Measurements from ENCODE around the gene SLC7A1. TPM values are rescaled to one million over a fixed set of nuclear protein-coding genes. Genes with fewer than 3 reads are reported as not detected.

Gene SLC7A1
- total RNA-seq, 1 donor from 2014 or later = 91.5 TPM

DNA sequence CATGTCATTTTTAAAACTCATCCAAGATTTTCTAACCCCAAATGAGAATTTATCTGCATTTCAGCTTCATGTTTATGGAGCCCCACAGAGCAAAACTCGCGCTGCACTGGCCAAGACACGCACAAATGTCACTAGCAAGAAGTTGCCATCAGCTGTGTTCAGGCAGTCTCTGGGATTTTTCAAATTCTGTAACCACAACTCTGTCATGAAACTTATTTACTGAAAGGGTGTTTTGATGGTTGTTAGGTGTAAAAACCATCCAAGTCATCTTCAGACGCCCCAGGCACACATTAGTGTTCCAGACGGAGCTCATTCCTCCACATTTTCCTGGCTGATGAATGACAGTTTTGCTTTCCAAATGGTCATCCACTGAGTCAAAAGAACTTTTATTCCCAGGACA, 63.4 kb downstream of the SLC7A1 start:
- no peak for DNase-seq (ENCODE audit: low read depth)
- Histone ChIP-seq H3K27me3 (ENCODE audit: control insufficient read depth, insufficient read depth, low read length) (no peaks in the 10 kb centered on the region), H3K4me3 (ENCODE audit: low read depth, low read length) (no peak overlapping the region), H3K36me3 (ENCODE audit: control insufficient read depth, insufficient read depth, low read length) (peaks cover 7% of the 10 kb centered on the region)
- TF ChIP-seq, protein P1, sequence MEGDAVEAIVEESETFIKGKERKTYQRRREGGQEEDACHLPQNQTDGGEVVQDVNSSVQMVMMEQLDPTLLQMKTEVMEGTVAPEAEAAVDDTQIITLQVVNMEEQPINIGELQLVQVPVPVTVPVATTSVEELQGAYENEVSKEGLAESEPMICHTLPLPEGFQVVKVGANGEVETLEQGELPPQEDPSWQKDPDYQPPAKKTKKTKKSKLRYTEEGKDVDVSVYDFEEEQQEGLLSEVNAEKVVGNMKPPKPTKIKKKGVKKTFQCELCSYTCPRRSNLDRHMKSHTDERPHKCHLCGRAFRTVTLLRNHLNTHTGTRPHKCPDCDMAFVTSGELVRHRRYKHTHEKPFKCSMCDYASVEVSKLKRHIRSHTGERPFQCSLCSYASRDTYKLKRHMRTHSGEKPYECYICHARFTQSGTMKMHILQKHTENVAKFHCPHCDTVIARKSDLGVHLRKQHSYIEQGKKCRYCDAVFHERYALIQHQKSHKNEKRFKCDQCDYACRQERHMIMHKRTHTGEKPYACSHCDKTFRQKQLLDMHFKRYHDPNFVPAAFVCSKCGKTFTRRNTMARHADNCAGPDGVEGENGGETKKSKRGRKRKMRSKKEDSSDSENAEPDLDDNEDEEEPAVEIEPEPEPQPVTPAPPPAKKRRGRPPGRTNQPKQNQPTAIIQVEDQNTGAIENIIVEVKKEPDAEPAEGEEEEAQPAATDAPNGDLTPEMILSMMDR (IDR thresholded peaks at IDR 0.05; ENCODE audit: insufficient read depth, low read length, poor library complexity, severe bottlenecking) = no peak

DNA sequence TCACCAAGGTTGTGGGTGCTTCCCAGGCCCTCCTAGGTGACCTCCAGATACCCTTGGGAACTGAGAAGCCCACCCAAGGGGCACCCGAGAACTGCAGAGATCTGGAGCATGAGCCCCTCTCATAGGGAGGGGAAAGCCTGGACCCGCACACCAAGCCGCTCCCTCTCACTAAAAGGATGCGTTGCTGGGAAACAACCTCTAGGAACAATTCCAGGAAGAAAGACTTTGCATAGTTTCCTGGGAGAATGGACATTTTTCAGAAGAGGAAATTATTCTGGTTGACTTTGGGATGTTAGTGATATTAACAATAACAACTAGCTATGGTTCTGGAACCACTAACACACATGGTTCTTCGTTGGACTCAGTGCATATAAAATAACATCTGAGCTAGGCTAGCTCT, 64.6 kb downstream of the SLC7A1 start:
- DNase-seq (ENCODE audit: low read depth) = no peak
- Histone ChIP-seq H3K36me3 (ENCODE audit: control insufficient read depth, insufficient read depth, low read length) (peaks cover 8% of the 10 kb centered on the region), H3K27me3 (ENCODE audit: control insufficient read depth, insufficient read depth, low read length) (no peaks in the 10 kb centered on the region), H3K4me3 (ENCODE audit: low read depth, low read length) (no peak overlapping the region)
- TF ChIP-seq, protein P1 (IDR thresholded peaks at IDR 0.05; ENCODE audit: insufficient read depth, low read length, poor library complexity, severe bottlenecking) = no peak

DNA sequence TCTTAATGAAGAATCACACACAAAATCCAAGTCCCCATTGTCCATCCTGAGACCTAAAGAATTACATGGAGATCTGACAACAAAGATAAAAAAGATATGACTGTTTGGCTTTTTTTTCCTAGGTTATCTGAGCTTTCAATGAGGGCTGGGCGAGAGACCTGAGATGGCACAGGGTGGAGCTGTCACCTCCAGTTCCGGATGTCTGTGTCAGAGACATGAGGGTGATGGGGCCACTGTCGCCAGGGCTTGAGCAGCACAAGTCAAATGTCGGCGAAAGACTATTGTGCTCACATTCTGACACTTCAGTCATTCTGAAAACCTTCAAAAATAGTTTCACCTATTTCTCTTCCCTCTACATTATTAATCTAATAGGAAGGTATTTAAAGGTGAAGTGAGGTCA, 65.7 kb downstream of the SLC7A1 start:
- TF ChIP-seq, protein P1 (IDR thresholded peaks at IDR 0.05; ENCODE audit: insufficient read depth, low read length, poor library complexity, severe bottlenecking) = no peak
- Histone ChIP-seq H3K27me3 (ENCODE audit: control insufficient read depth, insufficient read depth, low read length) (no peaks in the 10 kb centered on the region), H3K36me3 (ENCODE audit: control insufficient read depth, insufficient read depth, low read length) (peaks cover 8% of the 10 kb centered on the region), H3K4me3 (ENCODE audit: low read depth, low read length) (no peak overlapping the region)
- DNase-seq (ENCODE audit: low read depth) = no peak

DNA sequence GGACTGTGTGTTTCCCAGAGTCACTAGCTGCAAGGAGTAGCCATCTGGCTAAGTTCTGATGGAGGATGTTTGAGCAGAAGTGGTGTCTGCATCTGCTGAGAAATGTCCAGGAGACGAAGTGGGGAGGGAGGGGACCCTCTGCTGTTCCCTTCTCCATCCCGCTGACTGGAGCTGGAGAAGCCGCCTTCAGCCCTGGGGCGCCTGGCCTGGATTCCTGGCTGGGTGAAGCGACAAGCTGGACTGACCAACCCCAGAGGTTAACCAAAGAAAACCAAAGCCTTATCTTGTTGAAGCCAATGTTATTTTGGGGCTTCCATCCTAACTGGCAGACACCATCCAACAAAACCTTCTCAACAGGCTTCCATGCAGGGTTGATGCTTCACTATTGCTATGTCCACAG, 67.6 kb downstream of the SLC7A1 start:
- TF ChIP-seq, protein P1 (IDR thresholded peaks at IDR 0.05; ENCODE audit: insufficient read depth, low read length, poor library complexity, severe bottlenecking) = no peak
- Histone ChIP-seq H3K4me3 (ENCODE audit: low read depth, low read length) (no peak overlapping the region), H3K36me3 (ENCODE audit: control insufficient read depth, insufficient read depth, low read length) (peaks cover 10% of the 10 kb centered on the region), H3K27me3 (ENCODE audit: control insufficient read depth, insufficient read depth, low read length) (no peaks in the 10 kb centered on the region)
- no peak for DNase-seq (ENCODE audit: low read depth)

DNA sequence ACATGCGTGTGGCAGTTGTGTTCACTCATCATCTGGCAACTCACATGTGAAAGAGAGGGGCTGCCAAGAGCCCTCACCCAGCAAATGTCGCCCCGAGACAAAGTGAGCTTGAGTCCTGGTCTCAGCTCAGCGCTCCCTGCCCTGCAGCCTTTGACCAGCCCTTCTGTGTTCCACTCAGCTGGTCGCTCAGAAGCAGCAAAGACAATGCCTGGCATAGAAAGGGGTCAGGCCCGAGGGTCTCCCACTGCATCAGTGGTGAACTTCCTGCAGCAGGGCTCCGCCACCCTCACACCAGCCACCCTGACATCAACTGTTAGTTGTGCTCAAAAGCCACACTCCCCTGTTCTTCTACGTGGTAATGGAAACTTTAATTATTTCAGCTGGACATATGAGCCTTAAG, 68.0 kb downstream of the SLC7A1 start:
- Histone ChIP-seq H3K36me3 (ENCODE audit: control insufficient read depth, insufficient read depth, low read length) (peaks cover 12% of the 10 kb centered on the region), H3K27me3 (ENCODE audit: control insufficient read depth, insufficient read depth, low read length) (no peaks in the 10 kb centered on the region), H3K4me3 (ENCODE audit: low read depth, low read length) (no peak overlapping the region)
- DNase-seq (ENCODE audit: low read depth) = no peak
- TF ChIP-seq, protein P1 (IDR thresholded peaks at IDR 0.05; ENCODE audit: insufficient read depth, low read length, poor library complexity, severe bottlenecking) = no peak

DNA sequence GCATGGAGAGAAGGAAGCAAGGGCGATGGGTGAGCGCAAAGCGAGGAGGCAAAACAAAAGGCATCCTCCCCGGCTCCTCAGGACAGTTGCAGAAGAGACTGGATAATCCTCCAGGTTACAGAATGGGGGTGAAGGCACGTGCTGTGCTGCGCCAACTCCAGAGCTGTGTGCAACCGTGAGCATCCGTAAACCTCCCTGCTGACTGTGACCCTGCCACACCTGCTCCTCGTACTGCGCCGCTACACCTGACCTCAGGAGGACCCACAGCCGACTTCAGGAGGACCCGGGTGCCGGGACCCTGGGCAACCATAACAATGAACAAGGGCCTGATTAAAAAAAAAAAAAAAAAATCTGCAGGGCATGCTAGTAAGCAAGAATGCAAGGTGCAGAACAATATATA, 68.7 kb downstream of the SLC7A1 start:
- no peak for DNase-seq (ENCODE audit: low read depth)
- no peak overlapping the region for H3K4me3 ChIP-seq (ENCODE audit: low read depth, low read length)
- TF ChIP-seq, protein P1 (IDR thresholded peaks at IDR 0.05; ENCODE audit: insufficient read depth, low read length, poor library complexity, severe bottlenecking) = no peak
- H3K27me3 ChIP-seq (ENCODE audit: control insufficient read depth, insufficient read depth, low read length) = no peaks in the 10 kb centered on the region
- peaks cover 13% of the 10 kb centered on the region for H3K36me3 ChIP-seq (ENCODE audit: control insufficient read depth, insufficient read depth, low read length)
